Measurements from ENCODE around the gene ZNF548.

The ZNF548 gene

DNA sequence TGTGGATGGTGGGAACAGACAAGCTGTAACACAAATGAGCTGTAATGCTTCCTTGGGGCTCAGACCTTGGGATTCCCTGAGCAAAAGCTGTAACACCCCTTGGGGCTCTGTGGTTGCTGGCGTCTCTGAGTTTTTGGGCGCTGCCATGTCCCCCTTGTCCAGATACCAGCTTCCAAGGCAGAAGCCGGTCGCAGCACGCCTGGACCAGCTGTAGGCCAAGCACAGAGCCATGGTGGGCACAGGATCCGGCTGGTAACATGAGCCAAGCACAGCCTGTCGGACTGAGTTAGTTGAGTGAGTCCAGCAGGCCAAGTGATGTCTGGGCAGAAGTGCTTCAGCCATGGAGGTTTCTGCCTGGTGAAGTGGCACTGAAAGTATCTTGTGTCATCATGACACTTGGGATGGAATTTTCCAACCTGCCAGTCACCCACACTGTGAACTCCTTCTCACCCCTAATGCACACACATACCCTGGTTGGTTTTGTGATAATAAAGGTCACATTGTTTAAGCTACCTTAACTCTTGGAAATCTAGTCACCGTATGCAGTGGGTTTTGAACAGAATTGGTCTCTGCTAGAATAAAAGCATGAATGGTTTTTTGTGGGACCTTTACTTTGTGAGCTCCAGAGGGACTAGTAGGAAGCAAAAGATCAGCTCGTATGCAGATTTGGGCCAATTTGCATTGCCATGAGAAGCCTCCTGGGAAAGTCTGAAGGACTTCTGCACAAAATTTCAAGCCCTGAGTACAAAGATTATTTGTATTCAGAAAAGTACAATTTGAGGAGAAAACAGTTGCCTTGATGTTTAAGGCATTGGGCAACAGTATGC lies 14.3 kb downstream of the ZNF548 start:
- H3K27ac ChIP-seq, result no peak overlapping the region
- TF ChIP-seq ZFX (IDR thresholded peaks at IDR 0.05), result no peak
- TF ChIP-seq, protein P1, sequence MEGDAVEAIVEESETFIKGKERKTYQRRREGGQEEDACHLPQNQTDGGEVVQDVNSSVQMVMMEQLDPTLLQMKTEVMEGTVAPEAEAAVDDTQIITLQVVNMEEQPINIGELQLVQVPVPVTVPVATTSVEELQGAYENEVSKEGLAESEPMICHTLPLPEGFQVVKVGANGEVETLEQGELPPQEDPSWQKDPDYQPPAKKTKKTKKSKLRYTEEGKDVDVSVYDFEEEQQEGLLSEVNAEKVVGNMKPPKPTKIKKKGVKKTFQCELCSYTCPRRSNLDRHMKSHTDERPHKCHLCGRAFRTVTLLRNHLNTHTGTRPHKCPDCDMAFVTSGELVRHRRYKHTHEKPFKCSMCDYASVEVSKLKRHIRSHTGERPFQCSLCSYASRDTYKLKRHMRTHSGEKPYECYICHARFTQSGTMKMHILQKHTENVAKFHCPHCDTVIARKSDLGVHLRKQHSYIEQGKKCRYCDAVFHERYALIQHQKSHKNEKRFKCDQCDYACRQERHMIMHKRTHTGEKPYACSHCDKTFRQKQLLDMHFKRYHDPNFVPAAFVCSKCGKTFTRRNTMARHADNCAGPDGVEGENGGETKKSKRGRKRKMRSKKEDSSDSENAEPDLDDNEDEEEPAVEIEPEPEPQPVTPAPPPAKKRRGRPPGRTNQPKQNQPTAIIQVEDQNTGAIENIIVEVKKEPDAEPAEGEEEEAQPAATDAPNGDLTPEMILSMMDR (conservative IDR thresholded peaks at IDR 0.05), result no peak

DNA sequence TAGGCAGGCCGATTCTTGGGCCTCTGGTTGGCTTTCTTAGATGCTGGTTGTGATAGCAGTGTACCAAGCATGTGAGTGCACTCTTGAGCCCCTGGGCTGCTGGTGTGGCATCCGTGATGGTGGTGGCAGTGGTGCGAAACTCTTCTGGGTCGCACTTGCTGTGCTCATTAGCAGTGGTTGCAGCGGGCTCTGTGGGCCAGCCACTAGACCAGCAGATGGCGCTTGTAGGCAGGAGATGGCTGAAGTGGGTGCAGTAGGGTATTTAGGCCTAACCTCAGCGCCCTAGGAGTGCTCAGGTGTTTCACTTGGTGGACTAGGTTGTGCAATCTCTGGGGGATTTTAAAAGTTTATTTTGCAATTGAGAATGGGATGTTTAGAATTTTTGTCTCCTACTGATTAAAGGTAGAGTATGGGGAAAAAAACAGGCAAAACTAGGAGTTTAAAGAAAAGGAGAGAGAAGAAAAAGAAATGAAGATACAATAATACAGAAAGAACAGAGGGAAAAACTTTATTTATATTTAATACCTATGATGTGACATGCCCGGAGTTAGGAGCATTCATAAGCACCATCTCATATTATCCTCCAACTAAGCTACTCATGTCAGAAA lies 17.0 kb downstream of the ZNF548 start:
- TF ChIP-seq, protein P1 (conservative IDR thresholded peaks at IDR 0.05), result peak; percentile 81
- TF ChIP-seq ZFX (IDR thresholded peaks at IDR 0.05), result no peak
- no peak overlapping the region for H3K27ac ChIP-seq

DNA sequence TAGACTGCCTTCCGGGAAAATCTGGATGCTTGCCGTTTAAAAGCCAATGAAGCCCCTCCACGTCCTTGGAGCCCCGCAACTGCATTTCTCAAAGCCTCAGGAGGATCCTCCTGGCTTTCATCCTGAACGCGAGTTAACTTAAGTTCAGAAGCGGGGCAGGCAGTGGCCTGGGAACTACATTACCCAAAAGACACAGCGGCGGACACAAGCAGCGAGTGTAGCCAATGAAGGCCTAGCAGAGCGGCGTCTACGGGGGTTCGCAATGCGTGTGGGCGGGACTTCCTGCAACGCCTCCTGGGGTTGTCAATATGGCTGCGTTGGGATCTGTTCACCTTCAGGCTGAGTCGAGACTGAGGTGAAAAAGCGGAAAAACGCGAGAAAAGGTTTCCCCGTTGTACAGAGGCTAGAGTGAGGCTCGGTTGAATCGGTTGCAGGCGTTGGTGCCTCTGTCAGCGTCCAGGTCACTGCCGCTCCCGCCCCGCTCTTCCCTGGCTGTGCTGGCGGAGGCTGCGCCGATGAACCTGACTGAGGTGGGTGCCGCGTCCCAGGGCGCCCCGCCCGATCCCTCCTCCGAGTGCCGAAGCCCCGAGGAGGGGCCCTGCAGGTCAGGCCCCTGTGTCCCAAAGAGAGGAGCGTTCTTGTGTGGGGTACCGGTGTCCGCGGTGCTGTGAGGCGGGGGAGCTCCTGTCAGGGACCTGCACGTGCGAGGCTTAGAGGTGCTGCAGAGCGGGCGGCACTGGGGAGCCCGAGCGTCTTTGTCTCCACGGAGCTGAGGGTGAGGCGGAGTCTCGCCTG lies 21.4 kb downstream of the ZNF548 start, which contains the start of gene ZNF17:
Gene ZNF17 (plus strand): TSS at position 285 of the 795 bp plus-strand sequence. CDS start 2,455 bp downstream, outside the sequence.
- TF ChIP-seq, protein P1 (conservative IDR thresholded peaks at IDR 0.05), result no peak
- no peak for TF ChIP-seq ZFX (IDR thresholded peaks at IDR 0.05)
- H3K27ac ChIP-seq, result peak within 1 kb of the TSS; percentile 66

DNA sequence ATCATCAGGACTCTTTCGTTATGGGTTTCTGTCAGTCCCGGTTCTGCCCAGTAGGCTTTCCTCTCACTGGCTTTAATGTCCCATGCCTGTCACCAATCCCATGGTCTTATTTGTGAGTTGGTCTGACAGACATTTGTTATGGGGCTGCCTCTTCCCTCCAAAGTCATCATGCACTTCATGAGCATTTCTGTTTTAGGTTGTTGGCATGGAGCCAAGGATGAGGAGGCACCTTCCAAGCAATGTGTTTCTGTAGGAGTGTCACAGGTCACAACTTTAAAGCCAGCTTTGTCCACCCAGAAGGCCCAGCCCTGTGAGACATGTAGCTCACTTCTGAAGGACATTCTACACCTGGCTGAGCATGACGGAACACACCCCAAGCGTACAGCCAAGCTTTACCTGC lies 29.8 kb downstream of the ZNF548 start:
- TF ChIP-seq, protein P1 (conservative IDR thresholded peaks at IDR 0.05), result no peak
- no peak for TF ChIP-seq ZFX (IDR thresholded peaks at IDR 0.05)
- no peak overlapping the region for H3K27ac ChIP-seq

DNA sequence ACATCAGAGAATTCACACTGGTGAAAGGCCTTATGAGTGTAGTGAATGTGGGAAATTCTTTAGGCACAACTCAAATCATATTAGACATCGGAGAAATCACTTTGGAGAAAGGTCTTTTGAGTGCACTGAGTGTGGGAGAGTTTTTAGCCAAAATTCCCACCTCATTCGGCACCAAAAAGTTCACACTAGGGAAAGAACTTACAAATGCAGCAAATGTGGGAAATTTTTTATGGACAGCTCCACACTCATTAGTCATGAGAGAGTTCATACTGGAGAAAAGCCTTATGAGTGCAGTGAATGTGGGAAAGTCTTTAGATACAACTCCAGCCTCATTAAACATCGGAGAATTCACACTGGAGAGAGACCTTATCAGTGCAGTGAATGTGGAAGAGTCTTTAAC lies 31.4 kb downstream of the ZNF548 start:
- no peak overlapping the region for H3K27ac ChIP-seq
- no peak for TF ChIP-seq ZFX (IDR thresholded peaks at IDR 0.05)
- TF ChIP-seq, protein P1 (conservative IDR thresholded peaks at IDR 0.05), result no peak

DNA sequence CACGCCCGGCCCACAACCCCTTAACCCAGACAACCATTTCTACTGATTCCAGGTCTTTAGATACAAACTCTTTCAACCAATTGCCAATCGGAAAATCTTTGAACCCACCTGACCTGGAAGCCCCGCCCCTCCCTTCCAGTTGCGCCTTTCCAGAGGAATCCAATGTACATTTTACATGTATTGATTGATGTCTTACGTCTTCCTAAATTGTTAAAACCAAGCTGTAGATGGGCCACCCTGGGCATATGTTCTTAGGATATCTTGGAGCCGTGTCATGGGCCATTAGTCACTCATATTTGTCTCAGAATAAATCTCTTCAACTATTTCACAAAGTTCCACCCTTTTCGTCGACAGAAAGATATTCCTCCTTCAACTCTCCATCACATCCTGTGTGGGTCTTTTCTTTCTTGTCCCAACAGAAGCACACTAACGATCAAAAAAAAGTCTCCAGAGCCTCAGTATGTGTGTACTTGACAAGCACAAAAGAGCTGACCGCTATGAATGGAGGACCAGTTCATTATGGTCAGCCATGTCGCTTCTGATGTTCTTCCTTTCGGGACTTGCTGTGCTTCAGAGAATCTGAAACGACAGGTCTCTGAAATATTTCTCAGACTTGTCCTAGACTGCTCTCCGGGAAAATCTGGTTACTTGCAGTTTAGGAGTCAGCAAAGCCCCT lies 44.9 kb downstream of the ZNF548 start:
- no peak for TF ChIP-seq ZFX (IDR thresholded peaks at IDR 0.05)
- TF ChIP-seq, protein P1 (conservative IDR thresholded peaks at IDR 0.05), result no peak

More for the DNA sequence above, 44.9 kb downstream of the ZNF548 start:
- H3K27ac ChIP-seq, result no peak overlapping the region; the same call in 1 of the 2 replicates
